Activated T-cell treated with anti-CD3 and anti-CD28 coated beads for 24 hours (primary cell): ENCODE results near the gene AKAP6.

Experiments
- DNase-seq: peaks from one replicate; pipeline ENCODE4 v3.0.0-alpha.2; 2020; ENCODE audit warnings: low read depth

The AKAP6 gene

DNA sequence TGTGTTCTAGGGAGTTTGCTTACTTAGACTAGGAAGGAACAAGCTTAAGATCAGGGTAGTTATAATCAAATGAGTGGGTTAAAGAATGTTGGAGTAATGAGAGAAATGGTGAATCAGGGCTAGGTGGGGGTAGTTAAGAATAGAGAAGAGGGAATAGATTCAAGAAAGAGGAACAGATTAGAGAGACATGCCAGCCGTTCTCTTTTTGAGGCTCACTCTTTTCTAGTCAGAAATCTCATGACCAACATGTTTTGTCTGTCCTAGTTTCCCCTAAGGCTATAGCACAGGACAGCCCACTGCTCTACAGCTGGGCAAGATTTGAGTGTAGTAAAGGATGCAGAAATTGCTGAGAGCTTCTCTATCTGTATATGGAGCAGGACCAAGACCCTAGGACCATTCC is 258.4 kb downstream of the AKAP6 start:
- DNase-seq, result no peak

DNA sequence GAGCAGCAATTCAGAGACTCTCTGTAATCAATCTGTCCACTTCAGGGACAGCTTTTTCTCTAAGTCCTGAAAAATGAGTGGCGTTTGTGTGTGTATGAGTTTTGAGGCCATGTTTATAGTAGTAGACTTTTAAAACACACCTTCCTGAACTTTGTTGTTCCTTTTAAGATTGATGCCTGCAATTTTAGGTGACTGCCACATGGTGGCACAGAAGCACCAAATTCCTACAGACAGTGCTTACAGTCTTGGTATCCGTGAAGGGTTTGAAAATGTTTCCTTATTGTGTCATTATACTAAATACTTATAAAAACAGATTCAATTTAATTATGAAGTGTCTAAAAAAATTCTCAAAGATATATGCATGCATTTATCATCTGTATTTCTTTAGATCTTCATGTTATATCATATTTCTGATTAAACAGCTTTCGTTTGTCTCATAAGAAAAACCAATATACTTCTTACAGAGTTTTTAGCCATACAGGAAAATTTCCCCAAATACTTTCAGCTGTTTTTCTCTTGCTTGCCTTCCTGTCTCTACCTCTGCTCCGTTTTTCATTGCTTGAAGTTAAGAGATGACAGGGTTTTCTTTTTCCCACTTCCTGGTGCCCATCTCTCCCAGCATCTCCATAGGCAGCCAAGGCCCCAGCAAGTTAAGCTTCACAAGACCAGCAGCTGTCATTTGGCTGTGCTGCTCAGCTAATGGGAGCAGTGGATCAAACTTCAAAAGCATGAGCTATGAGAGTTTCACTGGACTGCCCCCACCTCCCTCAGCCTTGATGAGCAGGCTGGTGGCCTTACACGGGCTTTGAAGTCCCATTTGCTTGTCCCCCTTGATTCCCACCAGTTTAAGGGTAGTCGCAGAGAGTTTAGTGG is 259.6 kb downstream of the AKAP6 start:
- DNase-seq, result no peak

DNA sequence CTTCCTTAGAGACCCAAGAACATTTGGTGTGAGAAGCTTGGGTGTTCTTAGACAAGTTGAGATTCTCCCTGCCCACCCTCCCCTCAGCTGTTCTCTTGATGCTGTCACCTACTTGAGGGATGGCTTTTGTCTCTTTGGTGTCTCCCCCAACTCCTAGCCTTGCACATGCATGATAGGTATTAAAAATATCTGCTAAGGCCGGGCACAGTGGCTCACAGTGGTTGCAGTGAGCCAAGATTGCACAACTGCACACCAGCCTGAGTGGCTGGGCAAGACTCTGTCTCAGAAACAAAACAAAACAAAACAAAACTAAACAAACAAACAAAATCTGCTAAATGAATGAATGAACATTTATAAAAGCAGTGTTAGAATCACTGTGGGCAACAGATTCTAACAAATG is 261.1 kb downstream of the AKAP6 start:
- DNase-seq, result no peak

DNA sequence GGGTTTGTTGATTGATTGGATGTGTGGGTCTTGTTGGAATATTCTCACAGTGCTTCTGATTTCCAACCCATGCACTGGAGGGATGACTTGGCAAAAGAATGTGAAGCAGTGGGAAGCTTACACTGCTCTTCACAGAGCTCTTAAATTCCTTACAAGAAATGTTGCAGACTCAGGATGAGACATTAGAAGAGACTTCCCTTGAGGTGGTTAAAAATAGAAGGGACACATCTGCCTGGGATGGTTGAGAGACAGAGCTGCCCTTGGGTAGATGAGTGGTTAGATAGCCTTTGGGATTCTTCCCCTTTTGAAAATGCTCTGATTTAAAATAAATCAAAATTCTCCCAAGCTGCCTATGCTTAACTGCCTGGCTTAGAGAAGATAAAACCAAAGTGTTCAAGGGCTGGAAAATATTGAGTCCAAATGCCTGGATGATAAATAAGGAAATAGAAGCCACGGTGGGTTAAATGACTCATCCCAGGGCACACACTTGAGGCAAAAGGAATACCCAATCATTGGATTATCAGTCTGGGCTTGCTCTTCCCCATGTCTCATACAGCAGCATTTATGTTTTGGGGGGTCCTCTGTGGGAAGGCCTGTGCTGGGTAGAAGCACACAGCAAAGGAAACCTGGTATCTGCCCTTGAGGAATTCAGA is 264.3 kb downstream of the AKAP6 start:
- DNase-seq, result no peak

DNA sequence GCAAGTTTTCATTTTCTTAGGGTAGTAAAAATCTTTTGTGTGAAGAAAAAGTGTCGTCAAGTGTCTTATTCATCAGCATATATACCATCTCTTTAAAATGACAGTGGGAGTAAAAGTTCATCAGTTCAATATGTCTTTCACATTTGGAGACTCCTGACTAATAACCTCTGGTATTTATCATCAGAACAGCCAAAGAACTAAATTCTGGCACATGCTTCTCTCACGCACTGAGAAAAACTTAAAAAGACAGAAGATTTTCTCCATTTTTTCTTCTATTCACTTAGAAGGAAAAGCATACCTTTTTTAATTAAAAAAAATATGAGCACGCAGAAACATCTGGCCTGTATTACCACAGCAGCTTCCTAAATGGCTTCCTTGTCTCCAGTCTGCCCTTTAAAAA is 265.7 kb downstream of the AKAP6 start:
- DNase-seq, result no peak

DNA sequence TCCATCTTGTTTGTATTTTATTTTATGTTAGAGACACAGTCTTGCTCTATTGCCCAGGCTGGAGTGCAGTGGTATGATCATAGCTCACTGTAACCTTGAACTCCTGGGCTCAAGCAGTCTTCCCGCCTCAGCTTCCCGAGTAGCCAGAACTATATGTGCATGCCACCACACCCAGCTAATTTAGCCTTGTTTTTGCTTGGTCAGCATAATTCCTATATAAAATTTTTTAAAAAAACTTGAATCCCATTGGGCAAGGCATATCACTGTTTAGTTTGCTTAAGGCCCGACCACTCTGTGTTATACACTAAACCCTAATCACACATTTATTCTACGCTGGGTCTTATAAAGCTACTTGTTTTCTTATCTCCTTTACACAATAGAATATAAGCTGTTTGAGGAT is 266.4 kb downstream of the AKAP6 start:
- DNase-seq, result no peak

DNA sequence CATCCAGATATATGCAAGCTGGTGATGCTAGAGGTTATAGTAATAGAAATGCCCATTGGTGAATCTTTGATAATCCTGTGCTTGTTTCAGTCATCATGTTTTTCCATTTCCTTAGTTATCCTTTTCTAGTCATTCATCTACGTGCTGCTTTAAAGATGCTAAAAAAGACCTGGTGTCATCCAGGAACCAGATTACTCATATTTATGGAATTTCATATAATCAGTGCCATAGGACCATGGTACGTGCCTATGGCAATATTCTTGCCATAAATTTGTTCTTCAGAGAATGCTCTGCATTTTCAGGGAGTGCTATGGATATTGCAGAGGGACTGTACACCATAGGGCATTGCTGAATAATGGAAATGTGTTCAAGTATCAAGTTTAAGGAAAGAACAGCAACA is 267.3 kb downstream of the AKAP6 start:
- no peak for DNase-seq

DNA sequence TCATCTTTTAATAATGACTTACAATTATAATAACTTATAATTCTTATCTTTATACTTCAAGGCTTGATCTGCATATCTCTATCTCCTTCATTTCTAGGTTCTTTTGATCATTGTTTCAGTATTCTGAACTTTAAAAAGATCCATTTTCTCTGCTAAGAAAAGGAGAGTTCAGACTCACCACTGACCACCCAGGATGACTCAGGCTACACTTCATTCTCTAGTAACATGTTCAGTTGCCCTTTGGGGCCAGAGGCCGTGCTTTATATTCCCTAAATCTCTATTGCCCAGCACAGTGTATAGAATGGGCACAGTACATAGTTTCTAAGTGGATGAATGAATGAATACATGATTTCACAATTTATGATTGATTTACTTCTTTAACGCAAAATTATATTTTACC is 268.7 kb downstream of the AKAP6 start:
- DNase-seq, result no peak

DNA sequence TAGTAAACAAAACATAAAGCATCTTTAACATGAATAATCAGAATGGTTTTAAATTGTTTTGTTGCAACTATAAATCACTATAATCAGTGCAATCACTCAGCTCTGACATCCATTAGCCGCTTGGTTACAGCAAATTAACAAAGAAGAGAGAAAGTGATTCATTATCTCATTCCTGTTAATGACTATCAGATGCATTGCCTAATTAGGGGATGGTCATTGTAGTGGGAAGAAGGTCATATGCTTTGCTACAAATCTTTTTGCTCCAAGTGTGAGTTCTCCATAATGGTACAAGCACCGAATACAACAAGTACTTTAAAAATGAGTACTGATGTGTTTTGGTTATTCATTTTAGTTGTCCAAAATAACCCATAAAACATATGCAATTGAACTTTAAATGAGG is 272.0 kb downstream of the AKAP6 start:
- no peak for DNase-seq

DNA sequence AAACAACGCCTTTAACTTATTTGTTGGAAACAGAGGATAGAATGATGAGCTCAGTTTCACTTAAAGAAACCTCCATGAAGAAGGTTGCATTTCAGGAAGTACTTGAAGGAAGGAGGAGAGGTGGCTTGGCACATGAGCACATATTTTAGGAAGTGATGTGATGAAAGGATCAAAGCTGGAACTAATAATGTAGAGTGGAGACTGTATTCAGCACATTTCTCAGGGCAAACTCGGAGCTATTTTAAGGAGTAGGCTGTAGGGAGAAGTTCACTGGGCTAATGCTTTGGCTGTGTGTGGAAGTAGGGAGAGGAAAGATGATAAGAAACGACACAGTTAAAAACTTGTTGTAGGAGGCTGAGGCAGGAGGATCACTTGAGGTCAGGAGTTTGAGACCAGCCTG is 272.8 kb downstream of the AKAP6 start:
- DNase-seq, result no peak

DNA sequence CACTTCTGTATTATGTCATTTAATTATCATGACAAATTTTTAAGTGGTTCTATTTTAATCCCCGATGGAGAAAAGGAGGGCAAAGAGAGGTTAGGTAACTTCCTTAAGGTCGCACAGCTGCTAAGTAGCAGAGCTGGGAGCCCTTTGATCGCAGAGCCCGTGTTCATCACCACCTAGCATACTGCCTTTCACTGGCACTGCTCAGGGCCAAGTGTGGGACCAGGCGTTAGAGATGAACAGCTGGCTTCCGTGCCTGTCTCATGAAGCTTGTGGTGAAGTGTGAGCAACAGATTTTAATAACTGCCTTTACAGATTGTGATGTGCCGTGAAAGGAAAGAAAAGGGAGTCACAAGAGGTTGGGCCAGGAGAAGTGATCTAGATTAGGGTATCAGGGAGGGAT is 273.6 kb downstream of the AKAP6 start:
- no peak for DNase-seq

DNA sequence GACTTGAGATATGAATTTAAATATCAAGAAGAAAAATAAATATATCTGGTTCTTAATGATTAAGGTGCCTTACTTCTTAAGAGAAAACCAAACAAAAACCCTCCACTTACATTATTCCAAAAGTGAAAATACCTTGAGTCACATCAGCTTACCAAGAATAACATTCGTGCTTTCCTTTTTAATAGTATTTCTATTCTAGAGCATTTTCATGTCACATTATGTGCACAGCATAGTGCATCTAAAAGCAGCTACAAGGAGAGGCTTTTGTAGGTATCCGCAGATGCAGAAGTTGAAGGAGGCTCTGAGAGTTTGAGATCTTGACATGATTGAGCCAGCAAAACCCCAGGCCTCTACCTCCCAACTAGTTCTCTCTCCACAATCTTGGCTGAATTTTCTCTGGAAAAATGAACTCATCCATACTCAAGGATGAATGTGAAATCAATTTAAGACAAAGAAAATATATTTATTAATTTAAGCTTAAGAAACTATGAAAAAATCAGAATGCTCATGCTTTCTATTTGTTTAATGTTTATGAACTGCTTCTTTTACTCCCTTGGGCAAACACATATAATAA is 275.0 kb downstream of the AKAP6 start:
- no peak for DNase-seq

DNA sequence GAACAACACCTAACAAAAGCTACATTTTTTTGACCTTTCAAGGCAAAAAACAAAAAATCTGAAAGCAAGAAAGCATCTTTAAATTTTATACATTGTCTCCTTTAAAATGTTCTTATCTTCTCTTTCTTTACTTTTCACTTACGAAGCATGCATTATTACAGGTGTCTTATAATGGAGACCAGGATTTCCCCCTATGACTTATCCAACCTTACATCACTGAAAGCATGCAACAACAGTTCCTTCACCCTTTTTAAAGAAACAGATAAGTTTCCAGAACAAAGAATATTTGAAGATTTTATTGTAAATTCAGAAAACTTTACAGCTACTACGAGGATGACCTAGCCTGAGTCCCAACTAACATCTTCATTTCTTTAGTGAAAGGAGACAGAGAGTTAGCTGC is 277.2 kb downstream of the AKAP6 start:
- no peak for DNase-seq

DNA sequence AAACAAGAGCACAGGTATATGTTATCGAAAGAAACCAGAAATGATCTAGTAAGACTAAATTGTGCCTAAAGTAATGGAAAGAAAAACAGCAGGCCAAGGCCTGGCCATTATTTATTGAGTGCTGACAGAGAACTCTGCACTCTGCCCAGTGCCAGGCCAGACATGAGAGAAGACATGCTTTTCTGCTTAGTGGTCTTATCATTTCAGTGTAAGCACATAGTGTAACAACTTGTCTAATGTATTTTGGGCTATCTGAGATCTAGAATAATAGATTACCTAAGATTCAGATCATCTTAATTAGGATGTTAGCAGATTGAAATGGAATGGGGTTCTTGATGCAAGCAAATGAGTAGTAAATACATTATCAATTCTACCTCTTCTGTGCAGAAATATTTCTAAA is 278.3 kb downstream of the AKAP6 start:
- DNase-seq, result no peak

DNA sequence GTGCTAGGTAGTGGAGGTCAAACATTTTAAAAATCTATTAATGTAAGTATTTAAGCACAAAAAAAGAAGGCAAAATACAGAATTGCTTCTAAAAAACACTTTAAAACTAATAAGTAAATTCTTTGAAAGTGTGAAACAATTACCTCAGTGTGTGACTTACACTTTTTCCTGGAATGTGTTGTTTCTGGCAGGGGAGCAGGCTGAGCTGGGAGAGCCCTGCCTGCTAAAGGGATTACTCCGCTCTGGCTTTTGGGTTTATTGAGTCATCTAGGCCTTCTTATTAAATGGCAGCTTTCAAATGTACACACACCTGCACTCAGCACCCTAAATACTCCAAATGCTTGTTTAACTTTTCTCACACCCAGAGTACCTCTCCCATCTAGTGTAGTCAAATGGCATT is 279.8 kb downstream of the AKAP6 start:
- DNase-seq, result no peak

DNA sequence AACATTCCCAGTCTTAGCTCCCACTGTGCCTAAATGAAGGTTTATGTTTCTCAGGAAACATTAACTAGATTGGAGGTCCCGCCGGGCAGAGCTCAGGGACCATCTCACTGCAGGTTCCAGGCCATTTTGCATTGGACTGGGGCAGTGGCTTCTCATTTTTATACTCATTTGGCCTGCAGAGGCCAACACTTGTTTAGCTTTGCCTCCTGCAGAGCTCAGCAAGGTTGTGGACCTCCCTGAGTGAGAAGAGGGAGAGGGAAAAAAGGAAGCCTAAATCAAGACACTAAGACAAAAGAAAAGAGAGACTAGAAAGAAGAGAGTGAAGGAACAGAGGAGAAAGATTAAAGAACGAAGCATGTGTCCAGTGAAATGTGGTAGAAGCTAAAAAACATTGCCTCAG is 280.3 kb downstream of the AKAP6 start:
- DNase-seq, result no peak

DNA sequence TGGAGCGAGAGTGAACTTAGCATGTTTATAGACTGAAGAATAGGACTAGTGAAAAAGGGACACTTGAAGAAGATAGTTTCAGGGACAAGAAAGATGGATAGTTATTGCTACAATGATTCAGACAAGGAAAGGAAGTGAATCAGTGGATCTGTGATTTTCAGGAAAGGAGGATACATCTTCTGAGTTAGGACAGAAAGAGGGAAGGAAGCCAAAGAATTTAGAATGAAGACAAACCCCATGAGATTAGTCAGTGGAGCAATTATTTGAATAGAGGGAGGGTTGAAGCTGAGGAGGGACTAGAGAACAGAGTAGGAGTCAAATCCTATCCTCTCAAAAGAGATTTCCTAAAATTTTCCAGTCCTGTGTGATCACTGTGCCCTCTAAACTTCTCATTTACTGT is 282.7 kb downstream of the AKAP6 start:
- no peak for DNase-seq

DNA sequence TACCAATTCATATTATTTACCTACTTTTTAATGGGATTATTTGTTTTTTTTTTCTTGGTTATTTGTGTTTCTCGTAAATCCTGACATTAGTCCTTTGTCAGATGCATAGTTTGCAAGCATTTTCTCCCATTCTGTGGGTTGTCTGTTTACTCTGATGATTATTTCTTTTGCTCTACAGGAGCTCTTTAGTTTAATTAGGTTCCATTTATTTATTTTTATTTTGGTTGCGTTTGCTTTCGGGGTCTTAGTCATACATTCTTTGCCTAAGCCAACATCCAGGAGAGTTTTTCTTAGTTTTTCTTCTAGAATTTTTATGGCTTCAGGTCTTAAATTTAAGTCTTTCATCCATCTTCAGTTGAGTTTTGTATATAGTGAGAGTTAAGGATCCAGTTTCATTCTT is 289.9 kb downstream of the AKAP6 start:
- DNase-seq, result no peak

DNA sequence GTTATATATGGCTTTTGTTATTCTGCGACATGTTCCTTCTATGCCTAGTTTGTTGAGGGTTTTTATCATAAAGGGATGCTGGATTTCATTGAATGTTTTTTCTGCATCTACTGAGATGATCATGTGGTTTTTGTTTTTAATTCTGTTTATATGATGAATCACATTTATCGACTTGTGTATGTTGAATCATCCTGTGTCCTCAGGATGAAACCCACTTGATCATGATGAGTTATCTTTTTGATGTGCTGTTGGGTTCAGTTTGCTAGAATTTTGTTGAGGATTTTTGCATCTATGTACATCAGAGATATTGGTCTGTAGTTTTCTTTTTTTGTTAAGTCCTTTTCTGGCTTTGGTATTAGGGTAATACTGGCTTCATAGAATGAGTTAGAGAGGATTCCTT is 291.2 kb downstream of the AKAP6 start:
- DNase-seq, result no peak

DNA sequence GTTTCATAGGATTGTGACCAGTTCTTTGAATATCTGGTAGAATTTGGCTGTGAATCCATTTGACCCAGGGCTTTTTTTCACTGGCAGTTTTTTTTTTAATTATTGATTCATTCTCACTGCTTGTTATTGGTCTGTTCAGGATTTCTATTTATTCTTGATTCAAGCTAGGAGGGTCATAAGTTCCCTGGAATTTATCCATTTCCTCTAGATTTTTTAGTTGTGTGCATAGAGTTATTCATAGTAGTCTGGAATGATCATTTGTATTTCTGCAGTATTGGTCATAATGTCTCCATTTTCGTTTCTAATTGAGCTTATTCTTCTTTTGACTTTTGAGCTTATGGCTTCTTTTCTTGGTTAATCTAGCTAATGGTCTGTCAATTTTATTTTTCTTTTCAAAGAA is 291.6 kb downstream of the AKAP6 start:
- DNase-seq, result no peak

DNA sequence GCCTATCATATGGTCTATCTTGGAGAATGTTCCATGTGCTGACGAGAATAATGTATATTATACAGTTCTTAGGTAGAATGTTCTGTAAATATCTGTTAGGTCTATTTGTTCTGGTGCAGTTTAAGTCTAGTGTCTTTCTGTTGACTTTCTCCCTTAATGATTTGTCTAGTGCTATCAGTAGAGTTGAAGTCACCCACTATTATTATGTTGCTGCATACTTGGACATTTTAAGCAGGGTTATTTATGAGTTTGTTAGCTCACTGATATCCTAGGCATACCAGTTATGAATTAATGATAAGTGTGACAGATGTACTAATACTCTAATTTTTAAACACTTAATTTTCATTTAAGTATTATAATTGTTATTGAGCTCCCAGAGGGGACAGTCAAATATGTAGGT is 292.5 kb downstream of the AKAP6 start:
- no peak for DNase-seq

DNA sequence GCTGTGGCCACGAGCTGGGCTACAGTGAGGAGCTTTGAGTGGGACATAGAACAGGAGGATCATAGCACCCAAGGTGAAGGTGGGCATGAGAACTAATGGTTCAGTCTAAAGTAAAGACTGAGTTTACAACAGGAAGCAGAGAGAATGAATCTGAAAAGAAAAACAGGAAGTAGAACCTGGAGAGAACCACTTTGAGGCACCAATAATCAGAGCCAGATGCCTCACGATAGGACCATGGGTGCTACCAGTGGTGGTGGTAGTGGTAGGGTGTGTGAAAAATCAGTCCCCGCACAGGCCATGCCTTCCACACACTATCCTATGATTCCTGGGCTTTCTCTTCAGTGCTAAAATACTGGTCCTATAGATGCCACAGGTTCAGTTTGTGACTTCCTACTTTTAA is 293.6 kb downstream of the AKAP6 start:
- DNase-seq, result no peak

DNA sequence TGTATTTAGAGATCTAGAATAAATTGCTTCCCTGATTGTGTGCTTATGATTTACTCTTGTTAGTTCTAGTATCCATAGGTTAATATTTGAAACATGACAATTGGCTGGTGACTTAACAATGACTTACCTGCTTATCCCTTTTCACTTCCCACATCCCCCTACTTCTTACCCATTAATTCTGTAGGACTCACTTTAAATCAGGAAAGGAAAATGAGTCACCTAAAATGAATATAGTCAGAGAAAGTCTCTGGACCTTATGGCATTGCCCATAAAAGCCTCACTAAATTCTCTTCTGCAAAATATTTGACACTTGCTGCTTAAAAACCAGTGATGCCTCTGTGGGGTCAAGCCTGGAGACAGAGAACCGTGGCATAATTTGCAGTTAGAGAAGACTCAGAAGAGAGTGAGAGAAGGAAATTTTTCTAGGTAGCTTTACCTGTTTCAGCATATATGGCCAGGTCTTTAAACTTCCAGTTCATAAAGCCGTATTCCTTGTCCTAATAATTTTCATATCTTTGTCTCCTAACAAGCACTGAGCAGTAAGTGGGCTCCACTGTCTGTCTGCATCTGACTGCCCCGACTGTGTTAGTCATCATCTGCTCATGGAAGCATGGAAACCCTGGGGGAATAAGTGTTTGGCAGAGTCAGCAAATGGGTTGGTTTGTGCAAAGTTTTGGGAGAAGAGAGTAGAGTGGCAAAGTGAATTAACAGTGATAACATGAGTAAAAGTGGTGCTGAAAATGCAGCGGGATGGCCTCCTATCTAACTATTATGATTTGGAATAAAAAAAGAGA is 294.4 kb downstream of the AKAP6 start:
- no peak for DNase-seq
